H9 (cell line): ENCODE measurements around the gene DSCAM. TPM values are rescaled to one million over a fixed set of nuclear protein-coding genes. Genes with fewer than 3 reads are reported as not detected.

Experiments
- DNase-seq: peaks from one replicate; pipeline ENCODE4 v3.0.0-alpha.2; 2017
- H2AFZ ChIP-seq: one replicate; pipeline ENCODE4 v1.6.1; 2013; ENCODE audit warnings: mild to moderate bottlenecking, low read length, control low read depth, moderate library complexity
- H2AK5ac ChIP-seq: 2 replicates; pipeline ENCODE4 v1.6.1; 2013; ENCODE audit warnings: low read length, control low read depth, mixed read lengths; ENCODE audit not compliant: insufficient read length
- H2BK120ac ChIP-seq: one replicate; pipeline ENCODE4 v1.6.1; 2013; ENCODE audit warnings: low read depth, mild to moderate bottlenecking, low read length, control low read depth, inconsistent platforms; ENCODE audit not compliant: poor library complexity, severe bottlenecking
- H2BK12ac ChIP-seq: 2 replicates; pipeline ENCODE4 v1.6.1; 2013; ENCODE audit warnings: low read length, control low read depth, mixed read lengths, low read depth; ENCODE audit not compliant: insufficient read length
- H2BK15ac ChIP-seq: 2 replicates; pipeline ENCODE4 v1.6.1; 2013; ENCODE audit warnings: low read depth, low read length, control low read depth
- H2BK20ac ChIP-seq: one replicate; pipeline ENCODE4 v1.6.1; 2013; ENCODE audit warnings: low read depth, mild to moderate bottlenecking, low read length, control low read depth, inconsistent platforms; ENCODE audit not compliant: poor library complexity, severe bottlenecking
- H2BK5ac ChIP-seq: 2 replicates; pipeline ENCODE4 v1.6.1; 2013; ENCODE audit warnings: low read length, control low read depth, mixed read lengths; ENCODE audit not compliant: insufficient read length
- H3K14ac ChIP-seq: 2 replicates; pipeline ENCODE4 v1.6.1; 2013; ENCODE audit warnings: low read length, control low read depth; ENCODE audit not compliant: insufficient read depth
- H3K18ac ChIP-seq: 2 replicates; pipeline ENCODE4 v1.6.1; 2013; ENCODE audit warnings: low read depth, mild to moderate bottlenecking, mixed read lengths, low read length, control low read depth; ENCODE audit not compliant: insufficient read length
- H3K23ac ChIP-seq: 2 replicates; pipeline ENCODE4 v1.6.1; 2013; ENCODE audit warnings: low read length, control low read depth, mixed read lengths, low read depth; ENCODE audit not compliant: insufficient read length
- H3K23me2 ChIP-seq: 2 replicates; pipeline ENCODE4 v1.6.1; 2013; ENCODE audit warnings: low read depth, mild to moderate bottlenecking, mixed read lengths, low read length, control low read depth; ENCODE audit not compliant: insufficient read length, poor library complexity, severe bottlenecking
- H3K27ac ChIP-seq: 2 replicates; pipeline ENCODE4 v1.5.1; 2013; ENCODE audit warnings: low read length, control low read depth, mixed read lengths, low read depth; ENCODE audit not compliant: insufficient read length
- H3K27me3 ChIP-seq: 2 replicates; pipeline ENCODE4 v1.6.1; 2013; ENCODE audit warnings: low read length, control low read depth, inconsistent platforms; ENCODE audit not compliant: insufficient read depth
- H3K4ac ChIP-seq: 2 replicates; pipeline ENCODE4 v1.6.1; 2013; ENCODE audit warnings: low read depth, mild to moderate bottlenecking, control low read depth, inconsistent platforms, low read length, moderate library complexity
- H3K4me1 ChIP-seq: 2 replicates; pipeline ENCODE4 v1.6.1; 2013; ENCODE audit warnings: low read length, control low read depth, inconsistent platforms; ENCODE audit not compliant: insufficient read depth
- H3K4me2 ChIP-seq: 2 replicates; pipeline ENCODE4 v1.6.1; 2013; ENCODE audit warnings: low read length, control low read depth, mixed read lengths; ENCODE audit not compliant: insufficient read length, insufficient read depth
- H3K56ac ChIP-seq: 2 replicates; pipeline ENCODE4 v1.6.1; 2013; ENCODE audit warnings: low read depth, mild to moderate bottlenecking, mixed read lengths, low read length, control low read depth; ENCODE audit not compliant: insufficient read length
- H3K79me1 ChIP-seq: 2 replicates; pipeline ENCODE4 v1.6.1; 2013; ENCODE audit warnings: low read depth, mild to moderate bottlenecking, moderate library complexity, low read length, control low read depth, inconsistent platforms; ENCODE audit not compliant: insufficient read depth, poor library complexity, severe bottlenecking
- H3K79me2 ChIP-seq: 2 replicates; pipeline ENCODE4 v1.6.1; 2013; ENCODE audit warnings: low read length, control low read depth, inconsistent platforms; ENCODE audit not compliant: insufficient read depth
- H3K9ac ChIP-seq: 2 replicates; pipeline ENCODE4 v1.6.1; 2013; ENCODE audit warnings: low read length, control low read depth, mixed read lengths; ENCODE audit not compliant: insufficient read length; ENCODE audit errors: extremely low read depth
- H3K9me3 ChIP-seq: one replicate; pipeline ENCODE4 v1.6.1; 2013; ENCODE audit warnings: low read depth, low read length, inconsistent platforms; ENCODE audit not compliant: control insufficient read depth
- H3T11ph ChIP-seq: one replicate; pipeline ENCODE4 v1.6.1; 2013; ENCODE audit warnings: mild to moderate bottlenecking, low read length, control low read depth, inconsistent platforms
- H4K20me1 ChIP-seq: one replicate; pipeline ENCODE4 v1.6.1; 2013; ENCODE audit not compliant: control insufficient read depth, insufficient read length, insufficient read depth
- H4K5ac ChIP-seq: 2 replicates; pipeline ENCODE4 v1.6.1; 2013; ENCODE audit warnings: low read depth, mild to moderate bottlenecking, mixed read lengths, low read length, control low read depth; ENCODE audit not compliant: insufficient read length
- H4K8ac ChIP-seq: replicated peaks from 2 replicates; pipeline ENCODE4 v1.6.1; 2013; ENCODE audit warnings: low read length, control low read depth, mixed read lengths, low read depth; ENCODE audit not compliant: insufficient read length
- H4K91ac ChIP-seq: 2 replicates; pipeline ENCODE4 v1.6.1; 2013; ENCODE audit warnings: low read depth, mild to moderate bottlenecking, moderate library complexity, mixed read lengths, low read length, control low read depth; ENCODE audit not compliant: insufficient read length
- H3K27ac Mint-ChIP-seq, 3 experiments: 2 replicates in 2 of 3; 3 replicates in 1 of 3; pipeline ENCODE4 v1.8.0; 2020 to 2021; ENCODE audit warnings: mixed read lengths in 3 of 3, mild to moderate bottlenecking in 1 of 3, moderate library complexity in 1 of 3
- H3K27me3 Mint-ChIP-seq: 2 replicates; pipeline ENCODE4 v1.8.0; 2021; ENCODE audit warnings: low read depth, mild to moderate bottlenecking, moderate library complexity, mixed read lengths
- H3K36me3 Mint-ChIP-seq, 3 experiments: 2 replicates in 2 of 3; 3 replicates in 1 of 3; pipeline ENCODE4 v1.8.0; 2020 to 2021; ENCODE audit warnings: low read depth in 3 of 3, mixed read lengths in 3 of 3; ENCODE audit not compliant: insufficient read depth in 1 of 3
- H3K4me1 Mint-ChIP-seq, 2 experiments: 2 replicates each; pipeline ENCODE4 v1.8.0; 2020; ENCODE audit warnings: mixed read lengths in 2 of 2
- H3K4me3 Mint-ChIP-seq, 2 experiments: 2 replicates in 1 of 2; 3 replicates in 1 of 2; pipeline ENCODE4 v1.8.0; 2020 to 2021; ENCODE audit warnings: mild to moderate bottlenecking in 2 of 2, mixed read lengths in 2 of 2, moderate library complexity in 1 of 2
- H3K9me3 Mint-ChIP-seq, 2 experiments: 2 replicates in 1 of 2; 3 replicates in 1 of 2; pipeline ENCODE4 v1.8.0; 2020; ENCODE audit warnings: mild to moderate bottlenecking in 2 of 2, mixed read lengths in 2 of 2, moderate library complexity in 1 of 2
- CTCF ChIP-seq: fragments of 200-600 bp; sonication (generic); conservative IDR thresholded peaks from 3 replicates; pipeline ENCODE4 v1.8.0; 2021; ENCODE audit warnings: antibody characterized with exemption, mild to moderate bottlenecking
- WGBS: extraction: QIAGEN DNeasy Blood & Tissue Kit; methylation state at CpG from one replicate; pipeline ENCODE4 v1.1.7; 2013; ENCODE audit warnings: missing lambda C conversion rate, low lambda C conversion rate, mixed read lengths; ENCODE audit not compliant: insufficient read length; ENCODE audit errors: extremely low coverage; 5-methylcytosine and 5-hydroxymethylcytosine counted together
- total RNA-seq: library from RNA; stranded (reverse); gene quantifications from 2 replicates; pipeline ENCODE4 v1.2.1, GENCODE V29; 2021

Gene DSCAM
- total RNA-seq, 1 experiment from 2014 or later = 0.17 TPM

DNA sequence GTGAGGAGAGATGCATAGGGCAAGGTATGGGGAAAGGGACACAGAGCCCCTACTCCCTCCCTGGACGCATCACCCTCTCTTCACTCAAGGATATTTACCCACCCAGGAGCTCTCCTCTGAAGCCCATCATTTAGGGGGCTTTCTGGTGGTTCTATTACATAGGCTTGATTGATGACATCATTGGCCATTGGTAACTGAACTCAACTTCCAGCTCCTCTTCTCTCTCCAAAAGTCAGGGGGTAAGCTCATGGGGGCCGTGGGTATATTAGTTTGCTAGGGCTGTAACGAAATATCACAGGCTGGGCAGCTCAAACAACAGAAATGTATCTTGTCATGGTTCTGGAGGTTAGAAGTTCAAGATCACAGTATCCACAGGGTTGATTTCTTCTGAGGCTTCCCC lies 110.8 kb downstream of the DSCAM start:
- H3K79me1 ChIP-seq = no peaks in the 10 kb centered on the region
- H3K18ac ChIP-seq = no peak overlapping the region
- no peaks in the 10 kb centered on the region for H3K23me2 ChIP-seq
- no peak overlapping the region for H2BK20ac ChIP-seq
- Mint-ChIP-seq H3K4me3 (no peak overlapping the region), H3K9me3 (no peaks in the 10 kb centered on the region; a peak in 1 of 5 replicates), H3K27me3 (no peaks in the 10 kb centered on the region), H3K4me1 (no peaks in the 10 kb centered on the region), H3K27ac (no peak overlapping the region), H3K36me3 (no peaks in the 10 kb centered on the region)
- no peak overlapping the region for H3K4me2 ChIP-seq
- H3K9me3 ChIP-seq = no peaks in the 10 kb centered on the region
- no peak overlapping the region for H2BK12ac ChIP-seq
- H4K20me1 ChIP-seq = no peaks in the 10 kb centered on the region
- no peak overlapping the region for H3K27ac ChIP-seq
- H3K4ac ChIP-seq = no peak overlapping the region
- H2AK5ac ChIP-seq = no peak overlapping the region
- no peak overlapping the region for H4K91ac ChIP-seq
- no peak overlapping the region for H2BK15ac ChIP-seq
- no peak overlapping the region for H2AFZ ChIP-seq
- TF ChIP-seq CTCF = no peak
- no peak overlapping the region for H4K8ac ChIP-seq
- no peaks in the 10 kb centered on the region for H3K79me2 ChIP-seq
- no peak overlapping the region for H3K9ac ChIP-seq
- no peak overlapping the region for H3T11ph ChIP-seq
- no peak for DNase-seq
- H2BK120ac ChIP-seq = no peak overlapping the region
- no peaks in the 10 kb centered on the region for H3K4me1 ChIP-seq
- H3K23ac ChIP-seq = no peak overlapping the region
- no peak overlapping the region for H2BK5ac ChIP-seq
- no peaks in the 10 kb centered on the region for H3K27me3 ChIP-seq
- H4K5ac ChIP-seq = no peak overlapping the region
- no peak overlapping the region for H3K14ac ChIP-seq
- no peak overlapping the region for H3K56ac ChIP-seq
- no CpG with 5 or more reads among the region's 3 CpGs for WGBS
